Measurements from ENCODE around the gene ZNF423. TPM values are rescaled to one million over a fixed set of nuclear protein-coding genes. Genes with fewer than 3 reads are reported as not detected.

The ZNF423 gene
- polyA plus RNA-seq, 1 of the 3 experiments (the other 2 are of a cell fraction): 1.2 TPM

DNA sequence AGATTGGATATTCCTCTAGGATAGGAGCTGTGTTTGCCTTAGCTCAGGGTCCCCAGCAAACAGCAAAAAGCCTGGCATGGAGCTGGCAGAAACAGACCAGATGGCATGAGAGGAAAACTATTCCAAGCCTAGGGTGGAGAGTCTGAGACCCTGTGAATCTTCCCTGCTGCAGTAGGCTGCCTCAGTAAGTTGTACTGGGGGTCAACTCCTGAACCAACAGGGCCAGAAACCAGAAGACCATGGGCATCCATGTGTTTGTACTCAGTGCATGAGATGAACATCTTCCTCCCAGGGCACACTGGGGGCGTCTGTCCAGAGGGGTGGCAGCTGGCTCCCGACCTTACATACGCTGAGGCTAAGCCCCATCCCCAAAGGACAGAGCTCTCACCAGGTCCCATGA, 267.9 kb downstream of the ZNF423 start:
- no peaks in the 10 kb centered on the region for H3K36me3 ChIP-seq (replicated peaks in 1 of 2; ENCODE audit: control insufficient read depth in 1 of 2, insufficient read depth in 2 of 2, low read length in 1 of 2)
- H2AFZ ChIP-seq (ENCODE audit: low read depth): no peak overlapping the region
- no peak overlapping the region; a peak in 1 of 4 replicates for H3K27ac ChIP-seq (ENCODE audit: low read depth in 2 of 2, low read length in 1 of 2)
- H3K9me2 ChIP-seq: no peaks in the 10 kb centered on the region
- no peak overlapping the region for H3K4me3 ChIP-seq (ENCODE audit: low read depth in 2 of 2, low read length in 1 of 2)
- no peak overlapping the region for H3K4me2 ChIP-seq
- no CpG with 5 or more reads among the region's 3 CpGs for WGBS (ENCODE audit: low lambda C conversion rate)
- H3K9me3 ChIP-seq: no peaks in the 10 kb centered on the region
- ChIA-PET POLR2A (no interaction called here), CTCF (interaction anchor here (1.2 to 1.6 kb wide), 2 partner anchors 32 to 65 kb away, joined by 3 to 5 read pairs; no protein-coding TSS in a partner anchor)
- DNase-seq: no peak
- no peak overlapping the region for H3K9ac ChIP-seq
- TF ChIP-seq JUND (IDR thresholded peaks at IDR 0.05) (no peak), MEF2A (IDR thresholded peaks at IDR 0.05; ENCODE audit: borderline replicate concordance, low read depth) (no peak), GABPA (IDR thresholded peaks at IDR 0.05; ENCODE audit: low read depth) (no peak), FOSL2 (IDR thresholded peaks at IDR 0.05; ENCODE audit: borderline replicate concordance, low read depth) (no peak), FOXM1 (IDR thresholded peaks at IDR 0.05; ENCODE audit: low read depth) (no peak), EZH2phosphoT487 (IDR thresholded peaks at IDR 0.05; ENCODE audit: borderline replicate concordance, low read depth) (no peak), SMC3 (IDR thresholded peaks at IDR 0.05; ENCODE audit: low read depth, low read length) (no peak), CHD2 (IDR thresholded peaks at IDR 0.05; ENCODE audit: low read length, partially characterized antibody) (no peak)
- TF ChIP-seq, protein P1, sequence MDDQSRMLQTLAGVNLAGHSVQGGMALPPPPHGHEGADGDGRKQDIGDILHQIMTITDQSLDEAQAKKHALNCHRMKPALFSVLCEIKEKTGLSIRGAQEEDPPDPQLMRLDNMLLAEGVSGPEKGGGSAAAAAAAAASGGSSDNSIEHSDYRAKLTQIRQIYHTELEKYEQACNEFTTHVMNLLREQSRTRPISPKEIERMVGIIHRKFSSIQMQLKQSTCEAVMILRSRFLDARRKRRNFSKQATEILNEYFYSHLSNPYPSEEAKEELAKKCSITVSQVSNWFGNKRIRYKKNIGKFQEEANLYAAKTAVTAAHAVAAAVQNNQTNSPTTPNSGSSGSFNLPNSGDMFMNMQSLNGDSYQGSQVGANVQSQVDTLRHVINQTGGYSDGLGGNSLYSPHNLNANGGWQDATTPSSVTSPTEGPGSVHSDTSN (IDR thresholded peaks at IDR 0.05): no peak
- TF ChIP-seq, protein P2, sequence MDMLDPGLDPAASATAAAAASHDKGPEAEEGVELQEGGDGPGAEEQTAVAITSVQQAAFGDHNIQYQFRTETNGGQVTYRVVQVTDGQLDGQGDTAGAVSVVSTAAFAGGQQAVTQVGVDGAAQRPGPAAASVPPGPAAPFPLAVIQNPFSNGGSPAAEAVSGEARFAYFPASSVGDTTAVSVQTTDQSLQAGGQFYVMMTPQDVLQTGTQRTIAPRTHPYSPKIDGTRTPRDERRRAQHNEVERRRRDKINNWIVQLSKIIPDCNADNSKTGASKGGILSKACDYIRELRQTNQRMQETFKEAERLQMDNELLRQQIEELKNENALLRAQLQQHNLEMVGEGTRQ (IDR thresholded peaks at IDR 0.05; ENCODE audit: borderline replicate concordance, low read depth, low read length): no peak
- no peaks in the 10 kb centered on the region for H4K20me1 ChIP-seq (ENCODE audit: insufficient read depth)
- H3K4me1 ChIP-seq (ENCODE audit: control insufficient read depth in 1 of 2, insufficient read depth in 2 of 2, low read depth in 1 of 2, low read length in 1 of 2): peaks cover 0 to 31% of the 10 kb centered on the region in 2 experiments; a peak in 1 of 4 replicates
- H3K79me2 ChIP-seq (ENCODE audit: insufficient read depth): no peaks in the 10 kb centered on the region
- no peaks in the 10 kb centered on the region for H3K27me3 ChIP-seq (ENCODE audit: insufficient read depth)
- H3F3A ChIP-seq (replicated peaks; ENCODE audit: insufficient read depth): no peaks in the 10 kb centered on the region

DNA sequence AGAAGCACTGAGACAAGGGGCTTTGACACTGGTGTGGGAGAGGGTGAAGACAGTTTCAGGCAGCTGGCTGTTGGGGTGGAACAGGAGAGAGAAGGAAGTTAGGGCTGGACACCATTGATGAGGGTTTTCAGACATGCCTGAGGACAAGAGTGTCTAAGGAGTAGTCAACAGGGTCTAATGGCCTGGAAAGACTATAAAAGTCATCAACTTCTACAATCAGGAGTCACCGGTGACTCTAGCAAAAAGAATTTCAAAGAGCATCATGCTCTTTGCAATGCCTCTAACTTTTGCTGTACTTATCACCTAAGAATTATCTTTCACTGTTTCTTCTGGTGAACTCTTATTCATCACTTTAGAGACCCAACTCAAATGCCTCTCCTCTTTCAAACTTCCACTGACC, 268.4 kb downstream of the ZNF423 start:
- H3K9ac ChIP-seq: no peak overlapping the region
- H3K9me2 ChIP-seq: no peaks in the 10 kb centered on the region
- no peaks in the 10 kb centered on the region for H3K36me3 ChIP-seq (replicated peaks in 1 of 2; ENCODE audit: control insufficient read depth in 1 of 2, insufficient read depth in 2 of 2, low read length in 1 of 2)
- no peaks in the 10 kb centered on the region for H4K20me1 ChIP-seq (ENCODE audit: insufficient read depth)
- no peak for DNase-seq
- no peaks in the 10 kb centered on the region for H3F3A ChIP-seq (replicated peaks; ENCODE audit: insufficient read depth)
- H3K79me2 ChIP-seq (ENCODE audit: insufficient read depth): no peaks in the 10 kb centered on the region
- no peak overlapping the region for H2AFZ ChIP-seq (ENCODE audit: low read depth)
- no peaks in the 10 kb centered on the region for H3K9me3 ChIP-seq
- TF ChIP-seq FOXM1 (IDR thresholded peaks at IDR 0.05; ENCODE audit: low read depth) (no peak), TAF1 (IDR thresholded peaks at IDR 0.05; ENCODE audit: borderline replicate concordance, low read depth, low read length) (no peak)
- no peak overlapping the region; a peak in 1 of 4 replicates for H3K27ac ChIP-seq (ENCODE audit: low read depth in 2 of 2, low read length in 1 of 2)
- peaks cover 0 to 27% of the 10 kb centered on the region in 2 experiments; a peak in 1 of 4 replicates for H3K4me1 ChIP-seq (ENCODE audit: control insufficient read depth in 1 of 2, insufficient read depth in 2 of 2, low read depth in 1 of 2, low read length in 1 of 2)
- H3K4me2 ChIP-seq: no peak overlapping the region
- ChIA-PET POLR2A (no interaction called here), CTCF (interaction anchor here (0.6 to 1.6 kb wide), 4 partner anchors 29 to 243 kb away, joined by 3 to 5 read pairs (median 4); no protein-coding TSS in a partner anchor)
- WGBS (ENCODE audit: low lambda C conversion rate): 88% methylated on average over 1 of the region's 1 CpG
- H3K4me3 ChIP-seq (ENCODE audit: low read depth in 2 of 2, low read length in 1 of 2): no peak overlapping the region
- H3K27me3 ChIP-seq (ENCODE audit: insufficient read depth): no peaks in the 10 kb centered on the region
